Activated CD8-positive, alpha-beta T cell treated with anti-CD3 and anti-CD28 coated beads, Interleukin-2, amount 10 ng/mL, durations not matched to agents 7 days and 5 days (primary cell): ENCODE results near the gene MOSPD3. TPM values are rescaled to one million over a fixed set of nuclear protein-coding genes. Genes with fewer than 3 reads are reported as not detected.

Experiments used
- ATAC-seq: fragments of 150-1000 bp; cut with Tn5 transposase; one replicate; pipeline ENCODE4 v1.10.0; 2021; ENCODE audit warnings: moderate library complexity
- CTCF ChIA-PET: fragments of 350-600 bp; sonication (Branson Sonifier 250); formaldehyde crosslinking; loops from one replicate; lab custom pipeline; 2021; ENCODE audit warnings: antibody characterized with exemption; lab: Charles Lee
- POLR2A ChIA-PET: fragments of 350-600 bp; sonication (Branson Sonifier 250); formaldehyde crosslinking; loops from one replicate; lab custom pipeline; 2021; ENCODE audit warnings: antibody characterized with exemption; lab: Charles Lee
- DNase-seq: peaks from one replicate; pipeline ENCODE4 v3.0.0-alpha.2; 2020
- H3K27ac Mint-ChIP-seq: one replicate; pipeline ENCODE4 v1.8.0; 2021; ENCODE audit warnings: mild to moderate bottlenecking, mixed read lengths
- H3K27me3 Mint-ChIP-seq: one replicate; pipeline ENCODE4 v1.8.0; 2021; ENCODE audit warnings: low read depth, mixed read lengths
- H3K36me3 Mint-ChIP-seq: one replicate; pipeline ENCODE4 v1.8.0; 2021; ENCODE audit warnings: low read depth, mixed read lengths
- H3K4me1 Mint-ChIP-seq: one replicate; pipeline ENCODE4 v1.8.0; 2021; ENCODE audit warnings: low read depth, mixed read lengths
- H3K4me3 Mint-ChIP-seq: one replicate; pipeline ENCODE4 v1.8.0; 2021; ENCODE audit warnings: mild to moderate bottlenecking, mixed read lengths
- H3K9me3 Mint-ChIP-seq: one replicate; pipeline ENCODE4 v1.8.0; 2022; ENCODE audit warnings: mixed read lengths; ENCODE audit not compliant: insufficient read depth
- total RNA-seq, 2 experiments: library from RNA; stranded (reverse); gene quantifications; one replicate each; pipeline ENCODE4 v1.2.3, GENCODE V29; 2021

Gene MOSPD3
- total RNA-seq, 2 experiments from 2014 or later = 42.1 to 43.5 TPM

- H3K9me3 Mint-ChIP-seq = no peaks in the 10 kb centered on the region
- peaks cover 58% of the 10 kb centered on the region for H3K4me1 Mint-ChIP-seq
- H3K36me3 Mint-ChIP-seq = peaks cover 17% of the 10 kb centered on the region
- peak overlapping the region; percentile 77 for H3K27ac Mint-ChIP-seq
- ChIA-PET POLR2A (interaction anchor here (0.6 kb wide), 1 partner anchor 10 kb away, joined by 4 read pairs; no protein-coding TSS in a partner anchor), CTCF (interaction anchor here (0.8 to 2.0 kb wide), 8 partner anchors 9 to 157 kb away, joined by 3 to 11 read pairs (median 4); partner anchors contain the start of genes FBXO24, LRCH4 and POP7)
- H3K27me3 Mint-ChIP-seq = no peaks in the 10 kb centered on the region
- DNase-seq (peak; percentile 61), ATAC-seq (peak; percentile 35)
- H3K4me3 Mint-ChIP-seq = peak overlapping the region; percentile 40
These were observed 43.2 kb upstream of the MOSPD3 start for GRCh38 chr7:100568896-100569844.

- no peak for DNase-seq
- Mint-ChIP-seq H3K27ac (no peak overlapping the region), H3K4me3 (no peak overlapping the region), H3K27me3 (no peaks in the 10 kb centered on the region), H3K4me1 (peaks cover 56% of the 10 kb centered on the region), H3K9me3 (no peaks in the 10 kb centered on the region), H3K36me3 (peaks cover 29% of the 10 kb centered on the region)
- ChIA-PET POLR2A (interaction anchor here (0.8 to 1.7 kb wide), 6 partner anchors 11 to 142 kb away, joined by 3 to 11 read pairs (median 4); partner anchors contain the start of genes FBXO24, LRCH4, PPP1R35 and TSC22D4), CTCF (interaction anchor here (1.6 to 1.9 kb wide), 2 partner anchors 15 to 134 kb away, joined by 6 to 7 read pairs; partner anchors contain the start of genes FBXO24, LRCH4 and POP7)
- no peak for ATAC-seq
These were observed 41.1 kb upstream of the MOSPD3 start for GRCh38 chr7:100570954-100571828.

- H3K4me3 Mint-ChIP-seq = no peak overlapping the region
These were observed 40.6 kb upstream of the MOSPD3 start for GRCh38 chr7:100571829-100572116.

GRCh38 chr7:100572281-100572948 lies 39.9 kb upstream of the MOSPD3 start:
- ChIA-PET POLR2A (no interaction called here), CTCF (interaction anchor here (0.8 to 1.0 kb wide), 2 partner anchors 8 to 14 kb away, joined by 3 to 5 read pairs; no protein-coding TSS in a partner anchor)
- no peak overlapping the region for H3K4me3 Mint-ChIP-seq
- no peaks in the 10 kb centered on the region for H3K27me3 Mint-ChIP-seq
- H3K9me3 Mint-ChIP-seq = no peaks in the 10 kb centered on the region
- ATAC-seq (no peak), DNase-seq (no peak)
- H3K27ac Mint-ChIP-seq = no peak overlapping the region
- H3K36me3 Mint-ChIP-seq = peaks cover 29% of the 10 kb centered on the region
- H3K4me1 Mint-ChIP-seq = peaks cover 45% of the 10 kb centered on the region

More at GRCh38 chr7:100571829-100572116, 40.6 kb upstream of the MOSPD3 start:
- ChIA-PET CTCF (interaction anchor here (1.6 to 1.9 kb wide), 2 partner anchors 14 to 134 kb away, joined by 6 to 7 read pairs; partner anchors contain the start of genes FBXO24, LRCH4 and POP7), POLR2A (interaction anchor here (0.8 to 1.7 kb wide), 5 partner anchors 10 to 135 kb away, joined by 3 to 11 read pairs (median 5); partner anchors contain the start of genes FBXO24, LRCH4, PPP1R35 and TSC22D4)
- H3K9me3 Mint-ChIP-seq = no peaks in the 10 kb centered on the region
- peaks cover 51% of the 10 kb centered on the region for H3K4me1 Mint-ChIP-seq
- H3K36me3 Mint-ChIP-seq = peaks cover 29% of the 10 kb centered on the region
- DNase-seq (no peak), ATAC-seq (no peak)
- H3K27ac Mint-ChIP-seq = no peak overlapping the region
- no peaks in the 10 kb centered on the region for H3K27me3 Mint-ChIP-seq

- Mint-ChIP-seq H3K36me3 (peaks cover 34% of the 10 kb centered on the region), H3K4me3 (no peak overlapping the region), H3K27ac (no peak overlapping the region), H3K4me1 (peaks cover 38% of the 10 kb centered on the region), H3K9me3 (no peaks in the 10 kb centered on the region), H3K27me3 (no peaks in the 10 kb centered on the region)
- POLR2A ChIA-PET = no interaction called here
- CTCF ChIA-PET = interaction anchor here (1.0 kb wide), 1 partner anchor 9 kb away, joined by 5 read pairs; no protein-coding TSS in a partner anchor
- no peak for DNase-seq
- ATAC-seq = no peak
These were observed 39.2 kb upstream of the MOSPD3 start for GRCh38 chr7:100572949-100573675.

- peaks cover 41% of the 10 kb centered on the region for H3K36me3 Mint-ChIP-seq
- H3K27ac Mint-ChIP-seq = no peak within 1 kb of the TSS
- H3K9me3 Mint-ChIP-seq = no peaks in the 10 kb centered on the region
- H3K4me3 Mint-ChIP-seq = no peak within 1 kb of the TSS
- POLR2A ChIA-PET = no interaction called here
- CTCF ChIA-PET = no interaction called here
- DNase-seq = no peak
- H3K27me3 Mint-ChIP-seq = no peaks in the 10 kb centered on the region
- H3K4me1 Mint-ChIP-seq = peaks cover 31% of the 10 kb centered on the region
- no peak for ATAC-seq
These were observed 38.5 kb upstream of the MOSPD3 start, which contains the start of gene SAP25 for GRCh38 chr7:100573691-100574361. TSS of gene SAP25 (minus strand) at chr7:100573900. CDS start at chr7:100573742, 158 bp downstream.

GRCh38 chr7:100574362-100575205 lies 37.8 kb upstream of the MOSPD3 start:
- no peak overlapping the region for H3K27ac Mint-ChIP-seq
- POLR2A ChIA-PET = no interaction called here

GRCh38 chr7:100575206-100575631 lies 37.1 kb upstream of the MOSPD3 start:
- Mint-ChIP-seq H3K27ac (no peak overlapping the region), H3K9me3 (no peaks in the 10 kb centered on the region), H3K4me1 (peaks cover 18% of the 10 kb centered on the region), H3K27me3 (no peaks in the 10 kb centered on the region), H3K36me3 (peaks cover 44% of the 10 kb centered on the region), H3K4me3 (no peak overlapping the region)
- ChIA-PET POLR2A (no interaction called here), CTCF (no interaction called here)
- DNase-seq (no peak), ATAC-seq (no peak)

More at GRCh38 chr7:100574362-100575205, 37.8 kb upstream of the MOSPD3 start:
- Mint-ChIP-seq H3K4me1 (peaks cover 23% of the 10 kb centered on the region), H3K27me3 (no peaks in the 10 kb centered on the region), H3K36me3 (peaks cover 44% of the 10 kb centered on the region), H3K4me3 (no peak overlapping the region), H3K9me3 (no peaks in the 10 kb centered on the region)
- no peak for ATAC-seq
- CTCF ChIA-PET = no interaction called here
- no peak for DNase-seq

- ATAC-seq = no peak
- POLR2A ChIA-PET = interaction anchor here (1.0 kb wide), 1 partner anchor 10 kb away, joined by 5 read pairs; the partner anchor contains the start of genes FBXO24 and LRCH4
- peaks cover 44% of the 10 kb centered on the region for H3K36me3 Mint-ChIP-seq
These were observed 36.5 kb upstream of the MOSPD3 start for GRCh38 chr7:100575746-100576383.

More at GRCh38 chr7:100575746-100576383, 36.5 kb upstream of the MOSPD3 start:
- Mint-ChIP-seq H3K4me1 (peaks cover 12% of the 10 kb centered on the region), H3K9me3 (no peaks in the 10 kb centered on the region), H3K27ac (no peak overlapping the region), H3K27me3 (no peaks in the 10 kb centered on the region), H3K4me3 (no peak overlapping the region)
- CTCF ChIA-PET = interaction anchor here (1.9 to 2.2 kb wide), 2 partner anchors 11 to 16 kb away, joined by 7 to 8 read pairs; no protein-coding TSS in a partner anchor
- no peak for DNase-seq
